GM10266 (cell line): ENCODE results near the gene NCBP1.

ENCODE experiments used
- DNase-seq: peaks from one replicate; pipeline ENCODE4 v3.0.0; 2012; ENCODE audit errors: extremely low spot score
- CTCF ChIP-seq: IDR thresholded peaks from 2 replicates; pipeline ENCODE4 v1.5.1; 2012; ENCODE audit warnings: mild to moderate bottlenecking, low read depth; ENCODE audit not compliant: control insufficient read depth, insufficient read depth; ENCODE audit errors: missing control alignments

Gene NCBP1

GRCh38 chr9:97705354-97705950 lies 71.8 kb downstream of the NCBP1 start:
- DNase-seq, result no peak
- no peak for TF ChIP-seq CTCF

GRCh38 chr9:97706246-97706645 lies 72.6 kb downstream of the NCBP1 start:
- DNase-seq, result no peak
- no peak for TF ChIP-seq CTCF

DNA sequence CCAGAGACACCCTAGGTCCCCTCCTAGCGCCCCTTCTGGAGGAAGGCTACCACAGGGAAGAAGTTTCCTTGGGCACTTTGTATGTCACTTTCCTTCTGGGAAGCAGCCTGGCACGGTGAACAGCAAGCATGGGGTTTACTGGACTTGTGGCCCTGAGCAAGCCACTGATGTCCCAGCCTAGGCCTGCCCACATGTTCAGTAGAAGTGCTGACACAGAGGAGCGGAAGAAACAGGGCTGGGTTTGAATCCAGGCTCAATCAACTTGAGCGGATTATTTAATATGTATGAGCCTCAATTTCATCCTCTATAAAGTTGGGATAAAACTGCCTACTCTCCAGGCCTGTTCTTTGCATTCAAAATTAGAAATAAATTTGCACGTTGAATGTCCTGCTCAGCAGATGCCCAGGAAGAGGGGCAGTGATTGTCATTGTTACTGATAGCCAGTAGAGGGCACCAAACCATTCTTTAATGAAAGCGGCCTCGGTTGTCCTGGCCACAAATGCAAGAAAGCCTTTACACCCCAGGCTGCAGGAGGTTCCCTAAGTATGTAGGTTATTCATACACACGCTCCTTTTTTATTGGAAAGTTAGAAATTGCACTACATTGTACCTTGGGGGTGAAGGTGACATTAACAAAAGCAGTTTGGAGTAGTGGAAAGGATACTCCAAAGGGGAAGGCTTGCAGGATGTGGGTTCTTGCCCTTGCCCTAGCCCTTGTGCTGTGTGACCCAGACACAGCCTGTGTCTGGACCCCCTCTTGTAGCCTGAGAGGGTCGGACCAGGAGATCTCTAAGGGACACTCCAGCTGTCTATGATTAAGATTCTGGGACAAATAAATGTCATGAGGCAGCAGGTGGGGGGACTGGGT lies 77.0 kb downstream of the NCBP1 start:
- peak; percentile 86 for TF ChIP-seq CTCF
- peak; percentile 78 for DNase-seq

DNA sequence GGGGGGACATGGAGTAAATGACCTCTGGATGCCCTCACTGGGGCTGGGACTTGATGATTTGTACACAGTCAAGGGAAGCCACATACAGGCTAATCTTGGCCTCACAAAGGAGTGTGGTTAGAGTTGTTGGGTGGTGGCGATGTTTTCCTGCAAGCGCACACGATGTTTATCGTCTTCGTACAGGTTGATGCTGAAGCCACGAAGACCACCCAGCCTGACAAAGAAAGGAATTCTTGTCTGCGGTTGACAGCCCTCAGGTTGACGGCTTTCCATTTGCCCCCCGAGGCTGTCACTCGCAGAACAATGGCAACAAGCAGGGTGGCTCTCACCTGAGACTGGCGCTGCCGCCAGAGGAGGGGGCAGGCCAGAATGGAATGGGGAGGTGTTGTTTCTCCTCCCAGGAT lies 77.6 kb downstream of the NCBP1 start:
- no peak for DNase-seq
- no peak for TF ChIP-seq CTCF

- no peak for DNase-seq
These were observed 80.8 kb downstream of the NCBP1 start for GRCh38 chr9:97714435-97714834.

DNA sequence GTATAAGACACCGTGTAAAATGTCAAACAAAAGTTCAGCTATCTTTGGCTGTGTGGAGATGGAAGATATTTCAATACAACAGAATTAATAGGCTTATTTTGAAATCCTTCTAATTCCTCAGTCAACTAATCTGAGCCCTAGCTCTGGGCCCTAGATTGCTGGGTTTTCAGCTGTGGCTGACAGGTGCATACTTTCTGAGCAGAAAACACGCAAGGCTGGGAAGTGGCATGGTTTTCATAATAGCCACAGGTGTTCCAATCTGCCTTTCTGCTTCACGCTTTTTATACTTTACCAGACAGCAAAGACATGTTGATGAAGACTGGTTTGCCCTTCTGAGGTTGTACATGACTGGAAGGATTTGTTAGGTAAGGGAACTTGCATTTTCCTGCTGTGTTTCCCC lies 84.2 kb downstream of the NCBP1 start:
- no peak for DNase-seq
- no peak for TF ChIP-seq CTCF

More at GRCh38 chr9:97714435-97714834, 80.8 kb downstream of the NCBP1 start:
- no peak for TF ChIP-seq CTCF

- DNase-seq, result no peak
These were observed 87.8 kb downstream of the NCBP1 start for GRCh38 chr9:97721396-97721795.

More at GRCh38 chr9:97721396-97721795, 87.8 kb downstream of the NCBP1 start:
- TF ChIP-seq CTCF, result no peak
